HEK293 (cell line): ENCODE measurements around the gene TASP1.

ENCODE experiments used
- CTCF ChIP-seq: fragments of 450-650 bp; formaldehyde crosslinking; IDR thresholded peaks from 2 replicates; pipeline ENCODE4 v1.5.1; 2016; ENCODE audit warnings: missing biosample characterization, missing genetic modification characterization
- TCF7L2 ChIP-seq: IDR thresholded peaks from 2 replicates; pipeline ENCODE4 v1.6.1; 2011; ENCODE audit warnings: low read depth, mild to moderate bottlenecking, inconsistent platforms, low read length, moderate library complexity, borderline replicate concordance
- YY1 ChIP-seq: fragments of 450-650 bp; formaldehyde crosslinking; IDR thresholded peaks from 2 replicates; pipeline ENCODE4 v1.5.1; 2018; ENCODE audit warnings: missing biosample characterization, missing genetic modification characterization
- ZNF174 ChIP-seq: fragments of 450-650 bp; formaldehyde crosslinking; IDR thresholded peaks from 2 replicates; pipeline ENCODE4 v1.5.0; 2017; ENCODE audit warnings: missing biosample characterization, mild to moderate bottlenecking, missing genetic modification characterization
- ZNF214 ChIP-seq: fragments of 450-650 bp; formaldehyde crosslinking; IDR thresholded peaks from 2 replicates; pipeline ENCODE4 v1.5.1; 2017; ENCODE audit warnings: missing biosample characterization, mild to moderate bottlenecking, missing genetic modification characterization, borderline replicate concordance
- ZNF670 ChIP-seq: fragments of 450-650 bp; formaldehyde crosslinking; IDR thresholded peaks from 2 replicates; pipeline ENCODE4 v1.5.1; 2016; ENCODE audit warnings: missing biosample characterization, missing genetic modification characterization, low read depth
- TF ChIP-seq, protein P1 (sequence below): fragments of 450-650 bp; formaldehyde crosslinking; IDR thresholded peaks from 2 replicates; pipeline ENCODE4 v1.5.1; 2016; ENCODE audit warnings: missing biosample characterization, missing genetic modification characterization
- TF ChIP-seq, protein P2 (sequence below): fragments of 450-650 bp; formaldehyde crosslinking; IDR thresholded peaks from 2 replicates; pipeline ENCODE4 v1.5.1; 2016; ENCODE audit warnings: missing biosample characterization, missing genetic modification characterization
- TF ChIP-seq, protein P3 (sequence below): fragments of 450-650 bp; formaldehyde crosslinking; IDR thresholded peaks from 2 replicates; pipeline ENCODE4 v1.5.1; 2016; ENCODE audit warnings: missing biosample characterization, missing genetic modification characterization

DNA sequence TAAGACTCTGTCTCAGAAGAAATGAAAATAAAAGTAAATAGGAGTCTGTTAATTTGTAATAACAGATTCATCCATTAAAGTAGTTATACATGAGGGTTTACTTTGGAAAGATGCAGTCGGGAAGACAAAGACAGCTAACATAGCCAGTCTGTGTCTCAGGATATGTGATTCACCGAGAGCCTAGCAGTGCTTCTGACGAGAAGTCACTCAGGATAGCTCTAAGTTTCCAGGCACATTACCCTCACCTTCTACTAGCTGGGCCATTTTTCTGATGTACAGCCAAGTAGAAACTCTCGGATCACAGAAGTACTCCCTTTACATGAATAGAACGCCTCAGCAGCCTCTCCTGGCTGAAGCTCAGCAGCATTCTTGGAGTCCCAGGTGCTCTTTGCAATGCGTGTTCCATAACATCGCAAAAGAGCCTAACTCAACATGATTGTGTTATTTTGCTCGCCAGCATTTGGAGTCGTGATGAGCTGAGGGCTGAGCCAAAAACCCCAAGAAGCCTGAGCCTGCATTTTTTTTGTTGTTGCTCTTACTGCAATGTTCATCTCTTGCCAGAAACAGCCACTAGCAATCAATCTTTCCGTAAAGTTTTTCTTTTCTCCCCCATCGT, 22.4 kb upstream of the TASP1 start:
- TF ChIP-seq ZNF174 (tag by site-specific recombination) (no peak), CTCF (tag by site-specific recombination) (no peak), TCF7L2 (no peak), ZNF670 (tag by site-specific recombination) (no peak), ZNF214 (tag by site-specific recombination) (no peak), YY1 (tag by site-specific recombination) (no peak)
- TF ChIP-seq, protein P1, sequence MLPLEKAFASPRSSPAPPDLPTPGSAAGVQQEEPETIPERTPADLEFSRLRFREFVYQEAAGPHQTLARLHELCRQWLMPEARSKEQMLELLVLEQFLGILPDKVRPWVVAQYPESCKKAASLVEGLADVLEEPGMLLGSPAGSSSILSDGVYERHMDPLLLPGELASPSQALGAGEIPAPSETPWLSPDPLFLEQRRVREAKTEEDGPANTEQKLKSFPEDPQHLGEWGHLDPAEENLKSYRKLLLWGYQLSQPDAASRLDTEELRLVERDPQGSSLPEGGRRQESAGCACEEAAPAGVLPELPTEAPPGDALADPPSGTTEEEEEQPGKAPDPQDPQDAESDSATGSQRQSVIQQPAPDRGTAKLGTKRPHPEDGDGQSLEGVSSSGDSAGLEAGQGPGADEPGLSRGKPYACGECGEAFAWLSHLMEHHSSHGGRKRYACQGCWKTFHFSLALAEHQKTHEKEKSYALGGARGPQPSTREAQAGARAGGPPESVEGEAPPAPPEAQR (tag by site-specific recombination), result no peak
- TF ChIP-seq, protein P2, sequence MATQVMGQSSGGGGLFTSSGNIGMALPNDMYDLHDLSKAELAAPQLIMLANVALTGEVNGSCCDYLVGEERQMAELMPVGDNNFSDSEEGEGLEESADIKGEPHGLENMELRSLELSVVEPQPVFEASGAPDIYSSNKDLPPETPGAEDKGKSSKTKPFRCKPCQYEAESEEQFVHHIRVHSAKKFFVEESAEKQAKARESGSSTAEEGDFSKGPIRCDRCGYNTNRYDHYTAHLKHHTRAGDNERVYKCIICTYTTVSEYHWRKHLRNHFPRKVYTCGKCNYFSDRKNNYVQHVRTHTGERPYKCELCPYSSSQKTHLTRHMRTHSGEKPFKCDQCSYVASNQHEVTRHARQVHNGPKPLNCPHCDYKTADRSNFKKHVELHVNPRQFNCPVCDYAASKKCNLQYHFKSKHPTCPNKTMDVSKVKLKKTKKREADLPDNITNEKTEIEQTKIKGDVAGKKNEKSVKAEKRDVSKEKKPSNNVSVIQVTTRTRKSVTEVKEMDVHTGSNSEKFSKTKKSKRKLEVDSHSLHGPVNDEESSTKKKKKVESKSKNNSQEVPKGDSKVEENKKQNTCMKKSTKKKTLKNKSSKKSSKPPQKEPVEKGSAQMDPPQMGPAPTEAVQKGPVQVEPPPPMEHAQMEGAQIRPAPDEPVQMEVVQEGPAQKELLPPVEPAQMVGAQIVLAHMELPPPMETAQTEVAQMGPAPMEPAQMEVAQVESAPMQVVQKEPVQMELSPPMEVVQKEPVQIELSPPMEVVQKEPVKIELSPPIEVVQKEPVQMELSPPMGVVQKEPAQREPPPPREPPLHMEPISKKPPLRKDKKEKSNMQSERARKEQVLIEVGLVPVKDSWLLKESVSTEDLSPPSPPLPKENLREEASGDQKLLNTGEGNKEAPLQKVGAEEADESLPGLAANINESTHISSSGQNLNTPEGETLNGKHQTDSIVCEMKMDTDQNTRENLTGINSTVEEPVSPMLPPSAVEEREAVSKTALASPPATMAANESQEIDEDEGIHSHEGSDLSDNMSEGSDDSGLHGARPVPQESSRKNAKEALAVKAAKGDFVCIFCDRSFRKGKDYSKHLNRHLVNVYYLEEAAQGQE (tag by site-specific recombination), result no peak
- TF ChIP-seq, protein P3, sequence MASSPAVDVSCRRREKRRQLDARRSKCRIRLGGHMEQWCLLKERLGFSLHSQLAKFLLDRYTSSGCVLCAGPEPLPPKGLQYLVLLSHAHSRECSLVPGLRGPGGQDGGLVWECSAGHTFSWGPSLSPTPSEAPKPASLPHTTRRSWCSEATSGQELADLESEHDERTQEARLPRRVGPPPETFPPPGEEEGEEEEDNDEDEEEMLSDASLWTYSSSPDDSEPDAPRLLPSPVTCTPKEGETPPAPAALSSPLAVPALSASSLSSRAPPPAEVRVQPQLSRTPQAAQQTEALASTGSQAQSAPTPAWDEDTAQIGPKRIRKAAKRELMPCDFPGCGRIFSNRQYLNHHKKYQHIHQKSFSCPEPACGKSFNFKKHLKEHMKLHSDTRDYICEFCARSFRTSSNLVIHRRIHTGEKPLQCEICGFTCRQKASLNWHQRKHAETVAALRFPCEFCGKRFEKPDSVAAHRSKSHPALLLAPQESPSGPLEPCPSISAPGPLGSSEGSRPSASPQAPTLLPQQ (tag by site-specific recombination), result no peak
